ENCODE results near the gene CCL2.

GRCh38 chr17:34255381-34255732 lies 272 bp downstream of the CCL2 start:
- TF ChIP-seq EZH2 (IDR thresholded peaks at IDR 0.05) (no peak), POLR2AphosphoS5 (IDR thresholded peaks at IDR 0.05; ENCODE audit: borderline replicate concordance, low read depth, low read length) (no peak), FOXP2 (optimal IDR thresholded peaks at IDR 0.05; ENCODE audit: control extremely low read depth, extremely low read length, insufficient read depth) (no peak)
